ENCODE results near the gene GPR157.
"Not testable (repeated sequence)": the region's sequence is repeated elsewhere in the genome, so short reads cannot be mapped to it uniquely, and the experiment has no call there.

GPR157 gene

GRCh38 chr1:9149151-9149550 is 20.2 kb upstream of the GPR157 start:
- DNase-seq (ENCODE audit: low read depth in 1 of 2, low spot score in 1 of 2), result no peak

GRCh38 chr1:9146156-9146555 is 17.3 kb upstream of the GPR157 start:
- DNase-seq (ENCODE audit: low read depth in 1 of 2, low spot score in 1 of 2), result no peak

GRCh38 chr1:9145714-9146113 is 16.8 kb upstream of the GPR157 start:
- no peak for DNase-seq (ENCODE audit: low read depth in 1 of 2, low spot score in 1 of 2)

- DNase-seq (ENCODE audit: low read depth in 1 of 2, low spot score in 1 of 2), result no peak
Measured at GRCh38 chr1:9145021-9145668, 16.2 kb upstream of the GPR157 start.

- DNase-seq (ENCODE audit: low read depth in 1 of 2, low spot score in 1 of 2), result not testable (repeated sequence)
Measured at GRCh38 chr1:9144494-9144893, 15.6 kb upstream of the GPR157 start.

- DNase-seq (ENCODE audit: low read depth in 1 of 2, low spot score in 1 of 2), result no peak
Measured at GRCh38 chr1:9143250-9143649, 14.3 kb upstream of the GPR157 start.

- no peak for DNase-seq (ENCODE audit: low read depth in 1 of 2, low spot score in 1 of 2)
Measured at GRCh38 chr1:9139930-9140329, 11.0 kb upstream of the GPR157 start.

- no peak for DNase-seq (ENCODE audit: low read depth in 1 of 2, low spot score in 1 of 2)
Measured at GRCh38 chr1:9136932-9137331, 8.0 kb upstream of the GPR157 start.

GRCh38 chr1:9135073-9135836 is 6.4 kb upstream of the GPR157 start:
- no peak for DNase-seq (ENCODE audit: low read depth in 1 of 2, low spot score in 1 of 2)

GRCh38 chr1:9133870-9134585 is 5.1 kb upstream of the GPR157 start:
- DNase-seq (ENCODE audit: low read depth in 1 of 2, low spot score in 1 of 2), result no peak

- DNase-seq (ENCODE audit: low read depth in 1 of 2, low spot score in 1 of 2), result peak; percentile 56 to 61
Measured at GRCh38 chr1:9129266-9130041, 552 bp upstream of the GPR157 start.

- no peak for DNase-seq (ENCODE audit: low read depth in 1 of 2, low spot score in 1 of 2)
Measured at GRCh38 chr1:9128166-9128519, 759 bp downstream of the GPR157 start.

GRCh38 chr1:9127395-9128165 is 1.3 kb downstream of the GPR157 start:
- no peak for DNase-seq (ENCODE audit: low read depth in 1 of 2, low spot score in 1 of 2)

GRCh38 chr1:9126511-9126910 is 2.4 kb downstream of the GPR157 start:
- no peak for DNase-seq (ENCODE audit: low read depth in 1 of 2, low spot score in 1 of 2)

GRCh38 chr1:9125847-9126246 is 3.1 kb downstream of the GPR157 start:
- not testable (repeated sequence) for DNase-seq (ENCODE audit: low read depth in 1 of 2, low spot score in 1 of 2)

- no peak for DNase-seq (ENCODE audit: low read depth in 1 of 2, low spot score in 1 of 2)
Measured at GRCh38 chr1:9125325-9125724, 3.6 kb downstream of the GPR157 start.

- DNase-seq (ENCODE audit: low read depth in 1 of 2, low spot score in 1 of 2), result not testable (repeated sequence)
Measured at GRCh38 chr1:9124389-9124788, 4.5 kb downstream of the GPR157 start.

- DNase-seq (ENCODE audit: low read depth in 1 of 2, low spot score in 1 of 2), result not testable (repeated sequence)
Measured at GRCh38 chr1:9123665-9124064, 5.2 kb downstream of the GPR157 start.

GRCh38 chr1:9121496-9122409 is 7.1 kb downstream of the GPR157 start:
- peak in 1 of 2 donors; percentile 21 for DNase-seq (ENCODE audit: low read depth in 1 of 2, low spot score in 1 of 2)
